Kidney epithelial cell (primary cell): ENCODE measurements around the gene FOXF1. TPM values are rescaled to one million over a fixed set of nuclear protein-coding genes. Genes with fewer than 3 reads are reported as not detected.

Experiments used
- DNase-seq: peaks from one replicate; pipeline ENCODE4 v3.0.0-alpha.2; 2010; ENCODE audit warnings: low read depth
- H3K27me3 ChIP-seq: 2 replicates; pipeline ENCODE4 v1.6.0; 2011; ENCODE audit warnings: low read length; ENCODE audit not compliant: control insufficient read depth, insufficient read depth
- H3K36me3 ChIP-seq: 2 replicates; pipeline ENCODE4 v1.5.1; 2011; ENCODE audit warnings: low read length; ENCODE audit not compliant: control insufficient read depth, insufficient read depth
- H3K4me3 ChIP-seq: 2 replicates; pipeline ENCODE4 v1.5.1; 2011; ENCODE audit warnings: low read depth, mild to moderate bottlenecking, control low read depth, low read length
- CTCF ChIP-seq: IDR thresholded peaks from 2 replicates; pipeline ENCODE4 v1.5.1; 2011; ENCODE audit warnings: mild to moderate bottlenecking, moderate library complexity, low read length, control low read depth, inconsistent platforms; ENCODE audit not compliant: insufficient read depth, poor library complexity, severe bottlenecking
- total RNA-seq: library from RNA; depleted of rRNA; stranded (reverse); fragments of >200 nt; gene quantifications from 2 replicates; pipeline ENCODE4 v1.2.3, GENCODE V29; 2015

The FOXF1 gene
- total RNA-seq, 1 donor from 2014 or later, result not detected

- Histone ChIP-seq H3K27me3 (peaks cover 89% of the 10 kb centered on the region), H3K36me3 (no peaks in the 10 kb centered on the region), H3K4me3 (no peak overlapping the region)
- DNase-seq, result no peak
- TF ChIP-seq CTCF, result no peak
Measured at GRCh38 chr16:86512860-86513470, 2.6 kb downstream of the FOXF1 start.

GRCh38 chr16:86513471-86514277 lies 3.3 kb downstream of the FOXF1 start:
- peaks cover 89% of the 10 kb centered on the region for H3K27me3 ChIP-seq
- H3K36me3 ChIP-seq, result no peaks in the 10 kb centered on the region
- TF ChIP-seq CTCF, result no peak
- no peak for DNase-seq
- no peak overlapping the region for H3K4me3 ChIP-seq

- TF ChIP-seq CTCF, result no peak
- Histone ChIP-seq H3K27me3 (peaks cover 88% of the 10 kb centered on the region), H3K36me3 (no peaks in the 10 kb centered on the region), H3K4me3 (no peak overlapping the region)
- DNase-seq, result no peak
Measured at GRCh38 chr16:86514481-86515376, 4.4 kb downstream of the FOXF1 start.

GRCh38 chr16:86515413-86515776 lies 5.1 kb downstream of the FOXF1 start:
- DNase-seq, result no peak
- no peak overlapping the region for H3K4me3 ChIP-seq
- H3K27me3 ChIP-seq, result peaks cover 87% of the 10 kb centered on the region
- no peak for TF ChIP-seq CTCF
- no peaks in the 10 kb centered on the region for H3K36me3 ChIP-seq

- TF ChIP-seq CTCF, result no peak
- no peaks in the 10 kb centered on the region for H3K36me3 ChIP-seq
- H3K27me3 ChIP-seq, result peaks cover 86% of the 10 kb centered on the region
- no peak overlapping the region for H3K4me3 ChIP-seq
- DNase-seq, result no peak
Measured at GRCh38 chr16:86515777-86516622, 5.7 kb downstream of the FOXF1 start.
